GM18511 (cell line): Measurements from ENCODE around the gene TBC1D14.

Experiments used
- ATAC-seq: cut with Tn5 transposase; IDR thresholded peaks from one replicate; pipeline ENCODE4 v1.9.1; 2021; ENCODE audit warnings: mild to moderate bottlenecking, moderate library complexity; ENCODE audit not compliant: unreplicated experiment

The TBC1D14 gene

GRCh38 chr4:7054106-7054880 is 144.7 kb downstream of the TBC1D14 start:
- no peak for ATAC-seq

- no peak for ATAC-seq
Observed at GRCh38 chr4:7055111-7055989, 145.7 kb downstream of the TBC1D14 start.

- ATAC-seq, result no peak
Observed at GRCh38 chr4:7055990-7056325, 146.3 kb downstream of the TBC1D14 start.

- no peak for ATAC-seq
Observed at GRCh38 chr4:7058792-7059191, 149.2 kb downstream of the TBC1D14 start.

GRCh38 chr4:7059662-7060061 is 150.0 kb downstream of the TBC1D14 start:
- no peak for ATAC-seq

GRCh38 chr4:7060346-7061150 is 150.9 kb downstream of the TBC1D14 start:
- no peak for ATAC-seq

GRCh38 chr4:7061815-7062214 is 152.2 kb downstream of the TBC1D14 start:
- ATAC-seq, result no peak

- no peak for ATAC-seq
Observed at GRCh38 chr4:7062816-7063215, 153.2 kb downstream of the TBC1D14 start.

GRCh38 chr4:7063362-7063761 is 153.7 kb downstream of the TBC1D14 start:
- ATAC-seq, result no peak

- ATAC-seq, result no peak
Observed at GRCh38 chr4:7066006-7066405, 156.4 kb downstream of the TBC1D14 start.

GRCh38 chr4:7066493-7066892 is 156.9 kb downstream of the TBC1D14 start:
- no peak for ATAC-seq

- no peak for ATAC-seq
Observed at GRCh38 chr4:7067126-7067451, 157.5 kb downstream of the TBC1D14 start.

GRCh38 chr4:7067452-7068278 is 158.0 kb downstream of the TBC1D14 start, which contains the start of gene GRPEL1:
TSS of gene GRPEL1 (minus strand) at chr4:7068064. CDS start at chr4:7068032, 32 bp downstream.
- peak; percentile 91 for ATAC-seq

- ATAC-seq, result peak; percentile 25
Observed at GRCh38 chr4:7068279-7068842, 158.7 kb downstream of the TBC1D14 start.

GRCh38 chr4:7068883-7069282 is 159.3 kb downstream of the TBC1D14 start:
- ATAC-seq, result no peak

- peak; percentile 27 for ATAC-seq
Observed at GRCh38 chr4:7070729-7071511, 161.3 kb downstream of the TBC1D14 start.

- ATAC-seq, result no peak
Observed at GRCh38 chr4:7073059-7073458, 163.4 kb downstream of the TBC1D14 start.

- ATAC-seq, result no peak
Observed at GRCh38 chr4:7073526-7074390, 164.1 kb downstream of the TBC1D14 start.
